Body of pancreas (tissue), 4 donors: ENCODE data around the gene TRNP1. TPM values are rescaled to one million over a fixed set of nuclear protein-coding genes. Genes with fewer than 3 reads are reported as not detected.
A peak's percentile ranks its signal among the peaks of the same experiment; 100 is the strongest.

Source experiments
- ATAC-seq: fragments of 150-250 bp; one replicate; pipeline ENCODE4 v1.9.1; 2016
- DNase-seq, 4 donors: peaks; one replicate each; pipeline ENCODE4 v3.0.0-alpha.2; 2019
- H3K27ac ChIP-seq, 4 donors: fragments of 200-600 bp; sonication (generic); 1 replicate in 3 of 4; 2 replicates in 1 of 4; pipeline versions ENCODE4 v1.5.1 to v1.6.1; 2016 to 2019; ENCODE audit warnings: mild to moderate bottlenecking in 1 of 4, mixed read lengths in 1 of 4, moderate library complexity in 1 of 4
- H3K27me3 ChIP-seq, 2 donors: fragments of 200-600 bp; sonication (generic); one replicate each; pipeline ENCODE4 v1.6.0; 2016; ENCODE audit warnings: mild to moderate bottlenecking in 1 of 2
- H3K36me3 ChIP-seq, 2 donors: fragments of 200-600 bp; sonication (generic); replicated peaks in 1 of 2; 2 replicates each; pipeline ENCODE4 v1.5.1; 2016; ENCODE audit warnings: low read depth in 2 of 2; ENCODE audit not compliant: insufficient read depth in 1 of 2
- H3K4me1 ChIP-seq: fragments of 200-600 bp; sonication (generic); one replicate; pipeline ENCODE4 v1.6.0; 2016
- H3K4me3 ChIP-seq, 2 donors: fragments of 200-600 bp; sonication (generic); 1 replicate in 1 of 2; 2 replicates in 1 of 2; pipeline ENCODE4 v1.5.1; 2016 to 2019
- H3K9me3 ChIP-seq, 3 donors: fragments of 200-600 bp; sonication (generic); 1 replicate in 2 of 3; 2 replicates in 1 of 3; pipeline ENCODE4 v1.5.1; 2016
- POLR2A ChIP-seq, 3 donors: fragments of 450-650 bp; IDR thresholded peaks; one replicate each; pipeline ENCODE4 v1.6.1; 2016; ENCODE audit warnings: antibody characterized with exemption in 3 of 3, mild to moderate bottlenecking in 2 of 3
- WGBS, 2 donors: methylation state at CpG; one replicate each; pipeline ENCODE4 v1.1.5; 2017; 5-methylcytosine and 5-hydroxymethylcytosine counted together
- intact Hi-C: fragments of 100-400 bp; cut with DNase I; formaldehyde crosslinking; loops from one replicate; pipeline ENCODE4 v1.15.1; 2023
- total RNA-seq, 2 donors: library from RNA; depleted of rRNA; stranded (reverse); fragments of >200 nt; gene quantifications; one replicate each; pipeline ENCODE4 v1.1.0, GENCODE V29; 2016
- TF ChIP-seq, protein P1 (sequence below), 7 experiments: fragments of 450-650 bp in 4 of 7; fragments of 200-600 bp in 3 of 7; sonication (generic) in 3 of 7; IDR thresholded peaks; one replicate each; pipeline ENCODE4 v1.5.1; 2016 to 2019; ENCODE audit warnings: antibody characterized with exemption in 7 of 7

Gene TRNP1
- total RNA-seq, 2 donors from 2014 or later = 17.1 to 32.6 TPM

DNA sequence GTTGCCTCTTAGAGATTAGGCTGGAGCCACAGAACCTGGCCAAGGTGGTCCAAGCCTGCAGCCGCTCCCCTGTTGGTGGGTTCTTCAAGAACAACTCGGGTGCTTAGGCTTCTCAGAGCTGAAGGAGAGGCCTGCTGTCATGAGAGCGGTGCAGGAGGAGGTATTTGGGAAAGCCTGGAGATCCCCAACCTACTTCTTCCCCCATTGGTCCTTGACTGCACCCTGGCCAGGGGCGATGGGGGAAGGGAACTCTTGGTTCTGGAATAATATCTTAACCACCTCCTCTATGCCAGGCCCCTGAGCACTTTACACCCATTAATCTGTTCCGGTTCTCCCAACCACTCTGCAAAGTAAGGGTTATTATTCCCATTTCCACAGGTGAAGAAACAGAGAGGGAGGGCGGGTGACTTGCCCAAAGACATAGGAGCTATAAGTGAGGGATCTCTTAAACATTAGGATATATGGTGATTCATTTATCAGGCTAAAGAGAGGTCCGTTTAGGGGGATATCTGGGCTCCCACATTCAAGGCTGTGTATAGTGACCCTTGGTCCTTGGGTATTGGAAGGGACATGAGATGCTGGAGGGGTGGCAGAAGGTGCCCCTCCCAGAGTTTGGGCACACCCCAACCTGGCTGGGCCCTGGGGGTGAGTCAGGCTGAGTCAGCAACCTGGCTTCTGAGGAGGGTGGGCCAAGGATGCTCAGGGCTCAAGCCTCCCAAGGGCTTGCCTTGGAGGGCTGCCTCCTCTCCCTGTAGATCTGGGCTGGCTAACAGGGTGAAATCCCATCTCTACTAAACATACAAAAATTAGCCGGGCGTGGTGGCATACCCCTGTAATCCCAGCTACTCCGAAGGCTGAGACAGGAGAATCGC is 5.2 kb downstream of the TRNP1 start:
- TF ChIP-seq POLR2A (IDR thresholded peaks at IDR 0.05) = no peak
- TF ChIP-seq, protein P1, sequence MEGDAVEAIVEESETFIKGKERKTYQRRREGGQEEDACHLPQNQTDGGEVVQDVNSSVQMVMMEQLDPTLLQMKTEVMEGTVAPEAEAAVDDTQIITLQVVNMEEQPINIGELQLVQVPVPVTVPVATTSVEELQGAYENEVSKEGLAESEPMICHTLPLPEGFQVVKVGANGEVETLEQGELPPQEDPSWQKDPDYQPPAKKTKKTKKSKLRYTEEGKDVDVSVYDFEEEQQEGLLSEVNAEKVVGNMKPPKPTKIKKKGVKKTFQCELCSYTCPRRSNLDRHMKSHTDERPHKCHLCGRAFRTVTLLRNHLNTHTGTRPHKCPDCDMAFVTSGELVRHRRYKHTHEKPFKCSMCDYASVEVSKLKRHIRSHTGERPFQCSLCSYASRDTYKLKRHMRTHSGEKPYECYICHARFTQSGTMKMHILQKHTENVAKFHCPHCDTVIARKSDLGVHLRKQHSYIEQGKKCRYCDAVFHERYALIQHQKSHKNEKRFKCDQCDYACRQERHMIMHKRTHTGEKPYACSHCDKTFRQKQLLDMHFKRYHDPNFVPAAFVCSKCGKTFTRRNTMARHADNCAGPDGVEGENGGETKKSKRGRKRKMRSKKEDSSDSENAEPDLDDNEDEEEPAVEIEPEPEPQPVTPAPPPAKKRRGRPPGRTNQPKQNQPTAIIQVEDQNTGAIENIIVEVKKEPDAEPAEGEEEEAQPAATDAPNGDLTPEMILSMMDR (IDR thresholded peaks at IDR 0.05) = no peak
- WGBS, 2 donors = 71 to 78% methylated on average over 10 to 11 of the region's 11 CpGs
- DNase-seq = no peak
- Histone ChIP-seq H3K36me3 (no peaks in the 10 kb centered on the region), H3K27ac (peak overlapping the region; percentile 46 to 86 (median 84)), H3K4me3 (no peak overlapping the region), H3K27me3 (no peaks in the 10 kb centered on the region), H3K4me1 (peaks cover 76% of the 10 kb centered on the region), H3K9me3 (no peaks in the 10 kb centered on the region)
- intact Hi-C loops = no loop called here
- ATAC-seq = no peak

DNA sequence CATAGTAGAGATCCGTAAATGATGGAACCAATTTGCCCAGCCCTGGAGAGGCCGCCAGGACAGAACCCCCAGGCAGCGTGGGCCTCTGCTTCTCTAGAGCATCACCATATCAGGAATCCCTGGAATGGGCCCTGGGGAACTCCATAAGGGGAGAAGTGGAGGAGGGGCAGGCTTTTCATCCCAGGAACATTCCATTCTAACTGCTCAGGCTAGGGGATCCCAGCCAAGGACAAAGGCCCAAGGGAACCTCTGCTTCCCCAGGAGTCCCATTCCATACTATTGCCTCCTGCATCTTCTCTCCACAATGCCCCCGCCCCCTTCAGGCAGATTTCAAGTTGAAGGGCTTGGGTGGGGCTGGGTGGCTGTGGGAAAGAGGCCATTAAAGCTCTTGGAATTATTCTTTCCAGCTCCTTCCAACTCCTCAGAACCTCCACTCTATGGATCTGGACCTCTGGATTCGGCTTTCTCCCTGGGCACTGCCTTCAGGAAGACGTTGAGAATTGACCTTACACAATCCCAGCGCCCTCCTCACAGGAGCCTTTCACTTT is 6.0 kb downstream of the TRNP1 start:
- peak; percentile 74 for ATAC-seq

DNA sequence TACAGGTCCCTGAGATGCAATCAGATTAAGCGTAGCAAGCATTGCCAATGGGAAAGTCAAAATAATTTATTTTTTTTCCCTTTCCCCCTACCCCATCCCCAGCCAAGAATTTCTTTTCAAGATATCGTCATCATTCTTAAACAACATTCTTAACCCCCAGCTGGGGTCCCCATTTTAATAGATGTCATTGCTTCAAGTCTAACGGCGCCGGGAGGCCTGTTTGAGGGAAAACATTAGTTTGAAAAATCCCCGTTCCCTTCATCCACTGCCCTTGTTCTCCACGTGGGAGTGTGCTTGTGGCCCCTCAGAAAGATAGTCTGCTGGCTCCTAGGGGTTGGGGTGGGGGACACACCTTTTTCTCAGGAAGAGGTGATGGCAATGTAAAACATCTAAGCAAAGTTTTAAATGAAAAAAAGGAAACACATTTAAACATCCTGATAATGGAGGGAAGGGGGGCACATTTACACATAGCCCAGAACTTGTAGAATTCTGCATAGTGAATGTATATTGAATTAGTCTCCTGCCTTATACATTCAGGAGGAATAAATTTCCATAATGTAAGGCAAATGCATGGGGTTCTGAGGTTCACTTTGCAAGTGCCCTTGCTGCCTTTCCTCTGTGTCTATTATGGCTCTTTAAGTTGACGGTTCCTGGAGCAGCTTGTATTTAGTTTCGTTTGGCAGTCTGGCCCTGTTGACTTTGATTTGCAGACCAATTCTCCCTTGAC is 6.8 kb downstream of the TRNP1 start:
- Histone ChIP-seq H3K27me3 (no peaks in the 10 kb centered on the region), H3K27ac (peak overlapping the region in 3 of 4 donors; percentile 46 to 85 (median 83)), H3K4me3 (no peak overlapping the region), H3K36me3 (no peaks in the 10 kb centered on the region), H3K4me1 (peaks cover 81% of the 10 kb centered on the region), H3K9me3 (no peaks in the 10 kb centered on the region)
- 74 to 80% methylated on average over 9 of the region's 9 CpGs for WGBS, 2 donors
- TF ChIP-seq POLR2A (IDR thresholded peaks at IDR 0.05) = no peak
- no peak for DNase-seq
- ATAC-seq = no peak
- intact Hi-C loops = no loop called here

More for the DNA sequence above, 6.0 kb downstream of the TRNP1 start:
- Histone ChIP-seq H3K27ac (peak overlapping the region in 3 of 4 donors; percentile 46 to 85 (median 83)), H3K36me3 (no peaks in the 10 kb centered on the region), H3K4me3 (no peak overlapping the region), H3K27me3 (no peaks in the 10 kb centered on the region), H3K9me3 (no peaks in the 10 kb centered on the region), H3K4me1 (peaks cover 82% of the 10 kb centered on the region)
- peak; percentile 63 to 86 (median 74) for DNase-seq
- WGBS, 2 donors = 50 to 53% methylated on average over 6 to 7 of the region's 7 CpGs
- intact Hi-C loops = no loop called here
- TF ChIP-seq POLR2A (IDR thresholded peaks at IDR 0.05) = peak in 2 of 3 donors; percentile 22 to 35
- TF ChIP-seq, protein P1 (IDR thresholded peaks at IDR 0.05) = peak in 1 of 7 experiments; percentile 9

DNA sequence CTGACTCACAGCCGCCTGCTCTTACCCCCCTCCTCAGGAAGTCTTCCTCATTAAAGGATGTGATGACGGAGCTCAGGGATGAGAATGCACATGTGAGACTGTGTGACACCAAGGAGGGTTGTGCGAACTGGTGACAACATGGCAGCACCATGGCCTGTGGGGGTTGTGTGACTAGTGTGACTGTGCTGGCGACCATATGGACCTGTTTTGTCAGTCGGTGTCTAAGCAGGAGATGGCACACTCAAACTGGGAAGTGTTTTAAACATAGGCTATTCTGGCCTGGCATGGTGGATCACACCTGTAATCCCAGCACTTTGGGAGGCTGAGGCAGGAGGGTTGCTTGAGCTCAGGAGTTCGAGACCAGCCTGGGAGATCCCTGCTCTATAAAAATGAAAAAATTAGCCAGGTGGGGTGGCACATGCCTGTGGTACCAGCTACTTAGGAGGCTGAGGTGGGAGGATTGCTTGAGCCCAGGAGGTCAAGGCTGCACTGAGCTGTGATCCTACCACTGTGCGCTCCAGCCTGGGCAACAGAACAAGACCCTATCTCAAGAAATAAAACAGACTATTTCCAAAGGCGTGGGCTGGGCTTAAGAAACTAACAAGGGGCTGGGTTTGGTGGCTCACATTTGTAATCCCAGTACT is 7.4 kb downstream of the TRNP1 start:
- H3K4me3 ChIP-seq = no peak overlapping the region
- ATAC-seq = no peak
- no peaks in the 10 kb centered on the region for H3K27me3 ChIP-seq
- no peak for TF ChIP-seq POLR2A (IDR thresholded peaks at IDR 0.05)
- TF ChIP-seq, protein P1 (IDR thresholded peaks at IDR 0.05) = no peak
- no peaks in the 10 kb centered on the region for H3K9me3 ChIP-seq
- H3K27ac ChIP-seq = peak overlapping the region in 3 of 4 donors; percentile 24 to 85 (median 27)
- H3K4me1 ChIP-seq = peaks cover 74% of the 10 kb centered on the region
- 74 to 89% methylated on average over 8 of the region's 8 CpGs for WGBS, 2 donors
- no peak for DNase-seq
- intact Hi-C loops = no loop called here
- H3K36me3 ChIP-seq = no peaks in the 10 kb centered on the region
